Activated naive CD4-positive, alpha-beta T cell treated with Interleukin-2 at 50 U/mL for 16 hours (primary cell): ENCODE measurements around the gene PPTC7.
"Not testable (repeated sequence)": the region's sequence is repeated elsewhere in the genome, so short reads cannot be mapped to it uniquely, and the experiment has no call there.

Experiments
- DNase-seq: peaks from one replicate; pipeline ENCODE4 v3.0.0-alpha.2; 2020

Gene PPTC7

GRCh38 chr12:110560946-110561345 is 22.2 kb downstream of the PPTC7 start:
- DNase-seq, result no peak

- DNase-seq, result no peak
Measured at GRCh38 chr12:110560048-110560447, 23.1 kb downstream of the PPTC7 start.

DNA sequence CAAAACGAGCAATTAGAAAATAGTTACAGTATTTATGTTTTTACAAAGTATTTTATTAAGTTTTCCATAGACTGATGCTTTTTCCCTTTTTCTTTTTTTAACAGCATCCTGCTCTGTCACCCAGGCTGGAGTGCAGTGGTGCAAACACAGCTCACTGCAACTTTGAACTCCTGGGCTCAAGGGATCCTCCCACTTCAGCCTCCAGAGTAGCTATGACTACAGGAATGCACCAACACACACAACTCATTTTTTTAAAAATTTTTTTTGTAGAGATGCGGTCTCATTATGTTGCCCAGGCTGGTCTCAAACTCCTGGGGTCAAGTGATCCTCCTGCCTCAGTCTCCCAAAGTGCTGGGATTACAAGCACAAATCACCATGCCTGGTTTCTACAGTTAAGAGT is 24.2 kb downstream of the PPTC7 start:
- not testable (repeated sequence) for DNase-seq

GRCh38 chr12:110557300-110557699 is 25.8 kb downstream of the PPTC7 start:
- no peak for DNase-seq

- DNase-seq, result no peak
Measured at GRCh38 chr12:110556705-110557104, 26.4 kb downstream of the PPTC7 start.

DNA sequence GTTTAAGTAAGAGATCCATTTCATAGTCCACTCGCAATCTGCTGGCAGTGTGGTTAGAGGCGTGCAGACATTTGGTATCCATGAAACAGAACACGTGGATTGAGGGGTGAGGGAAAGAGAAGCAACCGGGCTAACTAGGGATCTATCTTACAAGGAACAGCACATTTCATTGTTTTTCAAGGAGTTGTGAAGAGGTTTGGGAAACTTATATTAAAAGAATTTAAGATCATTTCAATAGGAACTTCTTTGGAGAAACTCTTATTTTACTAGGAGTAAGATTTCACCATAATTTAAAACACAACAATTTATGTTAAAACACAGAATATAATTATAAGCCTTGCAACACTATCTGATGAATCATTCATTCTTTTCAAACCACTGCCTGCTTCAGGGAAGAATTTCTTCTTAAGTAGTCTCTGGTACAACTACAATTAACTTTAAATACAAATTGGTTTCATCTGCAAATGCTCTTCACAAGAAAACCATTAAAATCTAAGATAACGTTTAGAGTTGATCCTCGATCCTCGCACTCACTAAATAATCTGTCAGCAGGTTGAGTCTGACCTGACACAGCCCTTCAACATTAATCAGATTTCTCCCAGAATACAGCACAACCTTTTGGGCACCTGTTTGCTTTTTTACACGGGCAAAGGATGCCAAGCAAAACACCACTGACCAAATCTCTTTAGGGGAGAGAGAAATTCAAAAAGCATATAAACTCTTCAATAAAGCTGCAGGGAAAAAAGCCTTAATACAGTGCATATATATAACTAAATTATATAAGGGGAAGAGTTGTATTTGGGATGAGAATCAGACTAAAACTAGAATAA is 27.3 kb downstream of the PPTC7 start:
- DNase-seq, result no peak

DNA sequence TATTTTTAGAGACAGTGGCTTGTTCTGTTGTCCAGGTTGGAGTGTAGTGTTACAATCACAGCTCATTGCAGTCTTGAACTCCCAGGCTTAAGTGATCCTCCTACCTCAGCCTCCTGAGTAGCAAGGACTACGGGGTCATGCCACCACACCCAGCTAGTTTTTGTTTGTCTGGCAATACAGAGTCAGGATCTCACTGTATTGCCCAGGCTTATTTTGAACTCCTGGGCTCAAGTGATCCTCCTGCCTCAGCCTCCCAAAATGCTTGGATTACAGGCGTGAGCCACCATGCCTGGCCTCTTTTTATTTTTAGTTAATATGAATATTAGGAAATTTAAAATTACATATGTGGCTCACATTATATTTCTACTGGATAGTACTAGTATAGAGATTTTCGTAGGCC is 28.9 kb downstream of the PPTC7 start:
- DNase-seq, result no peak

DNA sequence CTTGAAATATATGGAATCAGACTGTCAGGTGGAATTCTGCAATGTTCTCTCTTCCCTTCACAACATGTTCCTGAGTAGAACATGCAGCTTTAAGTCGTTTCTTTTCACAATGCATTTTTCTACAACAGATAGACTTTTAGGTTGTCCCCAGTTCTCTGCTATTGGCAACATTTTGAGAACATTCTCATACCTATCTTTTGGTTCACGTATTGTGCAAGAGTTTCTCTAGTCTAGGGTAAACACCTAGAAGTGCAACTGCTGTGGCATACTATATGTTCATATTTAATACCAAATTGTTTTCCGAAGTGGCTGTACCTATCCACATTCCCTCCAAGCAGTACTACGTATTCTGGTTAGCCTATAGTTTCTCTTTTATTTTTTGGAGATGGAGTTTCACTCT is 32.1 kb downstream of the PPTC7 start:
- no peak for DNase-seq

GRCh38 chr12:110549716-110550115 is 33.4 kb downstream of the PPTC7 start:
- no peak for DNase-seq

DNA sequence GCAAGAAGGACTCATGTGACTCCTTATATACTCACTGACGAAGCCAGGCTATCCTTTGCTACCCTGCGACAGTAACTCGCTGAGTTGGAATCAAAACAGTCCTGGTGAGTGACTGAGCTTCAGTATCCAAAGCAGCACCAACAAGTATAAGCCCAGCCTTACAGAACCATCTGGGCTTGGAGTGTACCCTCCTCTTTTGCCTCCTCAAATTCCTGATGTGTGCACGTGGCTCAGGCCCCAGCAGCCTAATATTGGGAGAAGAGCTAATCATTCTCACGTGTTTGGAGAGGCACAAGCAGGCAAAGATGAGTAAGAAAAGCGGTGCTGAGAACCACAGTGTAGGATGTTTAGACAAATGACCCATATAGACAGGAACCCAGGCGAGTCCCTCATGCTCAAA is 34.4 kb downstream of the PPTC7 start:
- no peak for DNase-seq

- no peak for DNase-seq
Measured at GRCh38 chr12:110547090-110547489, 36.0 kb downstream of the PPTC7 start.

DNA sequence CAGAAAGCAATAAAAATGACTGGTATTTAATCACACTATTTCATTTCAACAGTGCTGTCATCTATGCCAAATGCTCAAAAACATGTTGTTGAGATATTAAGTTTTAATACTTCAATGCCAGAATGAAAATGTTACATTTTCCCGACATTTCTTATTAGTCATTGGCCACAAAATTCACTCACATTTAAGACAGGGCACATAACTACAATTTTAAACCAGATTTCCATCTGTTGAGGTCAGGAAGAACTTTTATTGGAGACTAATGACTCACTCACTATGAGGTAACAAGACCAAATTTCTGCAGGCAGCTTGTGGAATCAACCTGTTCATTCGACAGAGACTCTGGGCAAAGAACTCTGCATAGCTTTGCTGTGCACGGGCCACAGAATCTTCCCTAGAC is 36.8 kb downstream of the PPTC7 start:
- DNase-seq, result no peak

DNA sequence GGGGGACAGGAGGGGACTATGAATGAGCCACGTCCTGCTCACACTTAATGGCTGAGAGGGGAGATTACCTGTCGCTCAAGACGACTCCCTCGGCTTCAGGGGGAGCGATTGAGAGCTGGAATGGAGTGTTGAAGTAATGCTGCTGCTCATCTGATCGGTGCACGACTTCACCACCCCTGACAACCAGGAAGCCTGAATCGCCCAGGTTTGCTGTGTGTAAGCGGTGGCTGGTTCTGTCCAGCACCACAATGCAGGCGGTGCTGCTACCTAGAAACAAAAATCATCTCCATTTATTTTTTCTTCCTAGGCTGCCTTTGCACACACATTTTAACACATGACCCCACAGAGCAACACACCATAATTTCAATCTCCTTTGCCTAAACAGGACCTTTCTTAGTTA is 37.3 kb downstream of the PPTC7 start:
- no peak for DNase-seq

DNA sequence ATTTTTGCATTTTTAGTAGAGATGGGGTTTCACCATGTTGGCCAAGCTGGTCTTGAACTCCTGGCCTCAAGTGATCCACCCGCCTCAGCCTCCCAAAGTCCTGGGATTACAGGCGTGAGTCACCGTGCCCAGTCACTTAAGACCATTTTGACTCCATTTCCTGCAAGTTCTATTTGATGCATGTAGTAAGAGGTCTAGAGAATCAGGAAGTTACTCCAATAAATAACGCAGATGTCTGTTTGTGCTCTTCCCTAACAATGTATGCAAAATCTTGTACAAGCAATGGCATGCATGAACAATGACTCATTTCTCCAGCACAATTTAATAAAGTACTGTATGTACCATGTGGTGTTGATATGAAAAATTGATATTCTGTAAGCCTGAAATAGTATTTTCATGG is 37.9 kb downstream of the PPTC7 start:
- not testable (repeated sequence) for DNase-seq

- no peak for DNase-seq
Measured at GRCh38 chr12:110543965-110544364, 39.2 kb downstream of the PPTC7 start.

DNA sequence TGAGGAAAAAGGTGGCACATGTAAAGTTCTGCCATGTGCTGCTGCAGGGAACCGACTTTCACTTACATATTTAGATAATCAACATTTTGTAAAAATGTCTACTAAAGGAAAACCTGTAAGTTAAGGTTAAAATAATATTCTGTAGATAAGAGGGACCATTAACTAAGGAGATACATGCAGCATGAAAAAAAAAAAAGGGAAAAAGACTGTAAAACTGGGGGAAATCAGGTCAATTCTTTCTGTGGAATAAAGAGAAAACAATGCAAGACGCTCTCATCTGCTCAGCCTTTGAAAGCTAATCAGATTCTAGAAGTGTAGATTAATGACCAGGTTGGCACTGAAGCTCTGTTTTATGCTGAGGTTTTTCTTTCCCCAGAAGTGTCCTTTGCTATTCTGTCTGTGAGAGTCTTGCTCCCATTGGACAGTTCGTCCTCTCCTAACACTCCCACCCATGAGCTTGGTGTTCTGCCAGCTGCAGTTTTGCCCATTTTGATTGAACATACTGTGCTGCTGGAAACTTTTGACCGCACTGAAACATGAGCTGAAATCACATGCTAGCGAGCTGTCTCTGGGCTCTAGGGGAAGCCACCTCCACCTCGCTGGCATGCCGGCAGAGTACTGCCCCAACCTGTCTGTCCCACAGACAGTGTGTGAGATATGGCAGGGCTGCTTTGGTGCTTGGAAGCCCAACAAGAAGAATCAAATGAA is 39.7 kb downstream of the PPTC7 start:
- DNase-seq, result no peak

DNA sequence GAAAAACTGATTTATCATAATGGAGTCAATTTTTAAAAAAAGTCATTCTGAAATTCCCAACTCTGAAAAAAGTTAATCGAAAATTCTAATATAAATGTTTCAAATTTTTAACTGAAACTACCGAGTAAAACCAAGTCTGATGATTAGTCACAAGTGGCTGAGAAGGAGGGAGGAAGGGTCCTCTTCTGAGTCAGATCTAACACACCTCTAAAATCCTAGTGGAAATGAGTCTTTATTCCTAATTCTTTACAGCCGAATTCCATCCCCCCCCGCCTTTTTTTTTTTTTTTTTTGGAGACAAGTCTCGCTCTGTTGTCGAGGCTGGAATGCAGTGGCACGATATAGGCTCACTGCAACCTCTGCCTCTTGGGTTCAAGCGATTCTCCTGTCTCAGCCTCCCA is 43.1 kb downstream of the PPTC7 start:
- DNase-seq, result no peak

DNA sequence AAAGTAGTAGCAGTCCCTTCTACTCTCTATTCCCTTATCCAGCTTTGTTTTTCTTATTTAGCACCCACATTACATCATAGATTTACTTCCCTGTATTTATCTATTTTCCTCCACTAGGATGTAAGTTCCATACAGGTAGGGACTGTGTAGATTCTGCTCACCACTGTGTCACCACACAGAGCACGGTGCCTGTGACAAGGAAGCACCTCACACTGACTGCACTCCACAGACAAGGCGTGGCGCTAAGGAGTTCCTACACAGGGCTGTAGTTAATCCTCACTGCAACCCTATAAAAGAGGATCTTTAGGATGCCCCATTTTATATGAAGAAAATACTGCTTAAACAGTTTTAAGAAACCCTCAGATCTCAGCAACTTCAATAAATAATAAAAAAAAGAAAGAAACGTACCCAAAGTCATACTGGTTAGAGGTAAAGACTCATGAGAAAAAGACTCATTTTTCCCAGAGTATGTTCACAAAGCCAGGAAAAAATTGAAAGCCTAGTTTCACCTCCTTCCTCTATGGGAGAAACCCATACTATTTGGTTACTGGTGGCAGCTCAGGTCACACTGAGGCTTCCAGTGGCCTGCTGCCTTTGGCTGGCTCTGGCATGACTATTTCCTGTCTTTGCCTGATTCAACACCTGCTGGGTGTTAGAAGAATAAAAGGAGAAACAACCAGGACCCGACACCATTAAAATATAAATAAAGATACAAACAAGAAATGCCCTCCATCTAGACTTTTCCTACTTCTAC is 44.1 kb downstream of the PPTC7 start:
- DNase-seq, result no peak

DNA sequence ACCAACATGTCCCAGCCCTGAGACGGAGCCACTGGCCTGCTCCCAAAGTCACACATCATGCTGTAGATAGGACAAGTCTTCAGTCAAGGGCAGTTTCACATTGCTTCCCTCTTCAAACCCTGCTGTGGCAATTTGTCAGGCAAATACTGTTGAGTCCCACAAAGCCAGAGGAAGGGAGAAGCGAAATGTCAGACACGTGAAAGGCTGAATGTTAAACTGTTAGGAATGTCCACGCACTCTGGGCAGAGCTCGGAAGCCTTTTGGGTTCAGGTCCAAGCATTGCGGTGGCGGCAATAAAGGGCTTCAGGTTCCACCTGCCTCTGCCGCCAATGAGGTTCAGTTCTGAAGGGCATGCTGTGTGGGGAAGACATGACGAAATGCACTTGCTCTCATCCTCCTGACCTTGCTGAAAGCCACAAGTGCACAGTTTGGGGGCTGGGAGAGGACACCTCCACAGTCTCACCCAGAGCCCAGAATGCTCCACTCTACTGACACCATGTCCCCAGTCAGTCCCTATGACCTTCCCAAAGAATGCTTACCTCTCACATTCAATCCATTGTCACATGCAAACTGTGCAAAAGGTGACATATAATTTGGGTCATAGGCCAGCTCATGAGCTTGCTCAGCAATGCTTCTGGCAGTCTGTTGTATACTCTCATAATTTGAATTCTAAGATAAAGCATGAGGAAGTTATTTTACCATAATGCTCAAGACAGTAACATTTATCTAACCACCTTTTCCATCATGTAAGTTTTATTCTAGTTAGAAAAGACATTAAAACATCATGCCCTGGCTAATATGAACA is 45.3 kb downstream of the PPTC7 start:
- no peak for DNase-seq

- DNase-seq, result no peak
Measured at GRCh38 chr12:110536834-110537604, 46.1 kb downstream of the PPTC7 start.

DNA sequence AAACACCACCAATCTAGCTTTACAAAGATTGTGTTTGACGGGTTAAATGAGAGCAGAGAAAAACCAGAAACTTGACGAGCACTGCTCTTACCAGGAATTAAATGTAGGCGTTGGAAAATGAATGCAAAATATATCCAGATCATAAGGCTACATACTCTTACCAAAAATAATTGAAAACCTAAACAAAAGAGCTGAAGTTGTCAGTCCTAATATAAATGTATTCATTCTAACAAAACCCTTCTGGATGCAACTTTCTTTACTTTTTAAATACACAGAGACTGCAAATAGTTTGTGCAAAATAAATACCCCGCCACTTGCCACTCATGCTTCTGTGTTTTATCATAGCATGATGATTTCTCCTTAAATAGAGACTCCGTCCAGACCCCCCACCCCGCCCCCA is 48.3 kb downstream of the PPTC7 start:
- no peak for DNase-seq

DNA sequence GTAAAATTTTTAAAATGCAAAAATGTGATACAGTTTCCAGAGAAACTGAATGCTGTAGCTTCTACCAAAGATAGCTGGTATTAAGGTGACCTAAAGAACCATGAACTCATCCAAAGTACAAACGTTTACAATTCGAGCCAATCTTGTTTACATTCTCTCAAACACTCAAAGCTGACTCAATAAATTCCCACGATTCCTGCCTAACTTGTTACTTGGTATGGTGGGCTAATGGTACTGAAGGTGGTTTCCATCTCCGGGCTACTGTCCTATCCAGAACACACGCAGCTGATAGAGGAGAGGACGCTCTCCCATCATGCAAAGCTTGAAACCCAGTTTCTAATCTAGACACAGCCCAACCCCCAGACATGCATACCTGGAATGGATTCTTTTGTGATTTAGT is 49.5 kb downstream of the PPTC7 start:
- DNase-seq, result no peak
